ENCODE measurements around the gene STK11. TPM values are rescaled to one million over a fixed set of nuclear protein-coding genes. Genes with fewer than 3 reads are reported as not detected.
A peak's percentile ranks its signal among the peaks of the same experiment; 100 is the strongest.

STK11 gene
- total and polyA plus RNA-seq, 7 experiments from 2014 or later = 13.9 to 91.3 (median 71.5) TPM

DNA sequence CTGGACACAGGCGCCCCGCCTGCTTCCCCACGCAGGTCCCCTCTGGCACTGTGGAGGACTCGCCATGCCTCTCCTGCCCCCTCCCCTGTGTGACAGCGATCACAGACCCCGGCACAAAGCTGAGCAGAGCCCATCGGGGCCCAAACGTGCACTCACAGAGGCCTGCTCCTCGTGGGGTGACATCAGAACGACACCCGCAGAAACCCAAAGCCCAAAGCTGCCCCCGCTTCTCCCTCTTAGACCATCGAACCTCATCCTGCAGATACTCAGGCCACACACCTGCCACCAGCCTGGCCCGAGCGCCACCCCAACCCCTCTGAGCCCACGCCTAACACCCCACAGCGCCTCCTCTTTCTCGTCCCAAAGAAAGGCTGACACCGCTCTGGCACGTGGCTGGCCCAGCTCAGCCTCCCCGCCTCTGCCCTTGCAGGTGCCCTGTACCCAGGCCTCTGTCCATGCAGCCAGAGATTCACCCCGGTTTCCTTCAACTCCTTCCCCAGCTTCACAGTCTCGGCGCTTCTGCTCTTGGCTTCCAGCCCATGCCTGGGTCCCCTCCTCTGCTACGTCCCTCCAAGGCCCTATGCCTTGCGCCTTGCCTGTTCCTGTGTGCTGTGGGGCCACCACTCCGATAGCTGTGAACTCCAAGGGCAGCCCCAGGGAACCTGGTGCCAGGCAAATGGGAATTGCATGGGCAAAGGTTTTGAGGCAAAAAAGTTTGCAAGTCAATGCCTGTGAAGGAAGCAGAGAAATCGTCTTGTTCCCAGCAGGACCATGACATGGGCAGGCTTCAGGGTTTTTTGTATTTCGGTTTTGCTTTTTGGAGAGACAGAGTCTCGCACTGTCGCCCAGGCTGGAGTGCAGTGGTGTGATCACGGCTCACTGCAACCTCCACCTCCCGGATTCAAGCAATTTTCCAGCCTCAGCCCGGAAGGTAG is 33.1 kb downstream of the STK11 start:
- H3K27ac ChIP-seq (ENCODE audit: low read depth, low read length) = peak overlapping the region; percentile 73
- H3K36me3 ChIP-seq (ENCODE audit: control insufficient read depth in 2 of 3, insufficient read depth in 3 of 3, low read length in 3 of 3) = no peaks in the 10 kb centered on the region
- peaks cover 0 to 3% (median 0%) of the 10 kb centered on the region in 11 donors for H3K9me3 Mint-ChIP-seq
- peaks cover 0 to 2% (median 0%) of the 10 kb centered on the region in 5 donors for H3K36me3 Mint-ChIP-seq
- peak overlapping the region; percentile 69 to 93 (median 83) for H3K4me3 Mint-ChIP-seq
- ChIA-PET POLR2A (interaction anchor here (0.6 to 2.7 kb wide), 7 partner anchors 27 to 174 kb away, joined by 3 to 17 read pairs (median 3); partner anchors contain the start of genes CIRBP and FAM174C), CTCF (interaction anchor here (0.6 to 1.6 kb wide), 2 partner anchors 125 to 572 kb away, joined by 3 to 5 read pairs; no protein-coding TSS in a partner anchor)
- H3K27me3 ChIP-seq (ENCODE audit: control insufficient read depth in 2 of 2, insufficient read depth in 2 of 2, low read length in 2 of 2) = no peaks in the 10 kb centered on the region
- intact Hi-C loops (cut with micrococcal nuclease) = no loop called here
- H3K4me3 ChIP-seq (ENCODE audit: low read length) = no peak overlapping the region
- H3K9me3 ChIP-seq (ENCODE audit: control insufficient read depth in 2 of 3, low read length in 3 of 3) = no peaks in the 10 kb centered on the region
- H3K4me1 ChIP-seq (ENCODE audit: control insufficient read depth in 2 of 2, insufficient read depth in 2 of 2, low read length in 2 of 2) = peaks cover 16 to 21% of the 10 kb centered on the region in 2 donors
- peaks cover 13 to 42% (median 23%) of the 10 kb centered on the region in 7 donors for H3K4me1 Mint-ChIP-seq
- peaks cover 4 to 22% (median 9%) of the 10 kb centered on the region in 5 donors for H3K27me3 Mint-ChIP-seq
- ATAC-seq (no peak), DNase-seq (peak in 1 of 9 donors; percentile 22)
- H3K27ac Mint-ChIP-seq = peak overlapping the region; percentile 4 to 93 (median 86)

DNA sequence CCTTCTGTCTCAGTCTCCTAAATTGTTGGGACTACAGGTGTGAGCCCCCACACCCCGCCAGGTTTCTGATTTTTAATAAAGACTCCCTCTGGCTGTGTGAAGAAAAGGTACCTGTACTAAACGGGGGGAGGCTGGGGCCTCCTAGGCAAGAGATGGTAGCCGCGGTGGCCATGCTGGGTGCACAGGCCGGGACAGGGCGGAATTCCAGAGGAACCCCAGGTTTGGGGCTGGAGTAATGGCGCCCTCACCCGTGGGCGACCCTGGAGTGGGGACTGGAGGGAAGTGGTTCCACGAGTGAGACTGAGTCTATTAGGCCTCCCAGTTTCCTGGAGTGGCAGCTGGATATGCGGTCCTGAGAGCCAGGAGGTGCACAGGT is 33.8 kb downstream of the STK11 start:
- Mint-ChIP-seq H3K36me3 (peaks cover 0 to 2% (median 0%) of the 10 kb centered on the region in 5 donors), H3K27me3 (peaks cover 4 to 22% (median 9%) of the 10 kb centered on the region in 5 donors), H3K4me3 (peak overlapping the region; percentile 25 to 93 (median 78)), H3K4me1 (peaks cover 14 to 43% (median 23%) of the 10 kb centered on the region in 7 donors), H3K27ac (peak overlapping the region in 8 of 9 donors; percentile 29 to 93 (median 86)), H3K9me3 (peaks cover 0 to 3% (median 0%) of the 10 kb centered on the region in 11 donors)
- DNase-seq (no peak), ATAC-seq (no peak)
- POLR2A ChIA-PET = interaction anchor here (0.6 to 2.7 kb wide), 3 partner anchors 29 to 106 kb away, joined by 3 to 17 read pairs (median 11); partner anchors contain the start of genes CIRBP and FAM174C
- intact Hi-C loops (cut with micrococcal nuclease) = no loop called here
- Histone ChIP-seq H3K4me1 (ENCODE audit: control insufficient read depth in 2 of 2, insufficient read depth in 2 of 2, low read length in 2 of 2) (peaks cover 20 to 24% of the 10 kb centered on the region in 2 donors), H3K27ac (ENCODE audit: low read depth, low read length) (peak overlapping the region; percentile 73), H3K27me3 (ENCODE audit: control insufficient read depth in 2 of 2, insufficient read depth in 2 of 2, low read length in 2 of 2) (no peaks in the 10 kb centered on the region), H3K36me3 (ENCODE audit: control insufficient read depth in 2 of 3, insufficient read depth in 3 of 3, low read length in 3 of 3) (no peaks in the 10 kb centered on the region), H3K9me3 (ENCODE audit: control insufficient read depth in 2 of 3, low read length in 3 of 3) (no peaks in the 10 kb centered on the region), H3K4me3 (ENCODE audit: low read length) (no peak overlapping the region)
- CTCF ChIA-PET = interaction anchor here (1.6 kb wide), 1 partner anchor 126 kb away, joined by 5 read pairs; no protein-coding TSS in a partner anchor

DNA sequence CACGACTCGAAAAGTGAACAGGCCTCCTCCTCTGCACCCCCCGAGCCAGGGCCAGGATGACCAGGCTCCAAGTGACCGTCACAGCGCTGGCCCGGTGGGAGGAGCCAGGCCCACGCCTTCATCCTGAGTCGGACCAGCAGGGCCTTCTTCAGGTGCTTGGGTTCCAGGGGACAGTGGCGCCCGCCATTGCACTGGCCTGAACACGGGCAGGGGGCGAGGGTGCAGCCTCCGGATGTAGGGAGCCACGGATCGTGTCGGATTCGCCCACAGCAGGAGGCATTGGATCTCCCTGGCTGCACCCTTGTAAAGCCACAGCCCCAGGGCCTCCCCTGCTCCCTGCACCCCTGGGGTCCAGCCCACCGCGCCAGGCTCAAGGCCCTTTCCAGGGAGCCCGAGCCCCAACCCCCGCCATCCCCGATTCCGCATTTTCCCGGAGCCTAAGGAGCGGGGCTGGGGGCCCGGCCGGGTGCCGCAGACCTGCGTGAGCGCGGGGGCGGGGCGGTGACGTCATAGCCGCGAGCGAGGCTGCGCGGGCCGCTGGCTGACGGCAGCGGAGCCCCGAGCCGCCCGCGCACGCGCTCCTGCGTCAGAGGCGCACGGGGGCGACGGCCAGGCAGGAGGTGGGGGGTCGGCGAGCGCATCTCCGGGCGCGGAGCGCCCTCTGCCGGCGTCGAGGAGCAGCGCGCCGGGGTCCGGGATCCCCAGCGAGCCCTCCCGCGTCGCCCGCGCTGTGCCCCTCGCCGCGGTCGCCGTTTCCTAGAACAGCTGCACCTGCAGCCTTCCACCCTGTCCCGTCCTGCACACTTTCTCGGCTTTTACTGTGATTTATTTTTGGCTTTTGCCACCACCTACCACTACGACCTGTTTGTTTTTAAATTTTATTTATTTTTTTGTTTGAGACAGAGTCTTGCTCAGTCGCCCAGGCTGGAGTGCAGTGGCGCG is 34.5 kb downstream of the STK11 start:
- CTCF ChIA-PET = interaction anchor here (1.0 to 1.6 kb wide), 3 partner anchors 26 to 126 kb away, joined by 3 to 5 read pairs (median 4); partner anchors contain the start of gene CIRBP
- H3K27ac ChIP-seq (ENCODE audit: low read depth, low read length) = peak overlapping the region; percentile 73

DNA sequence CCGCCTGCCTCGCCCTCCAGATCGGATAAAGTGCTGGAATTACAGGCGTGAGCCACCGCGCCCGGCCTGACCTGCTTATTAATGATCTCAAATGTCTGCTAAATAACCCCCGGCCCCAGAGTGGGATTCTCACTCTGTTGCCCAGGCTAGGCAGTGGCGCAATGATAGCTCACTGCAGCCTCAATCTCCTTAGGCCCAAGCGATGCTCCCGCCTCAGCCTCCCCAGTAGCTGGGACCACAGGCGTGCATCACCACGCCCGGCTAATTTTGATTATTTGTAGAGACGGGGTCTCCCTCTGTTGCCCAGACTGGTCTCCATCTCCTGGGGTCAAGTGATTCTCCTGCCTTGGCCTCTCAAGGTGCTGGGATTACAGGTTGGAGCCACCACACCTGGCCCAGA is 35.3 kb downstream of the STK11 start:
- DNase-seq (no peak), ATAC-seq (no peak)
- Mint-ChIP-seq H3K36me3 (peaks cover 0 to 2% (median 0%) of the 10 kb centered on the region in 5 donors), H3K4me1 (peaks cover 16 to 47% (median 25%) of the 10 kb centered on the region in 7 donors), H3K4me3 (peak overlapping the region; percentile 86 to 96 (median 90)), H3K9me3 (peaks cover 0 to 3% (median 0%) of the 10 kb centered on the region in 11 donors), H3K27ac (peak overlapping the region; percentile 41 to 96 (median 92)), H3K27me3 (peaks cover 4 to 22% (median 9%) of the 10 kb centered on the region in 5 donors)
- Histone ChIP-seq H3K4me3 (ENCODE audit: low read length) (peak overlapping the region; percentile 57), H3K4me1 (ENCODE audit: control insufficient read depth in 2 of 2, insufficient read depth in 2 of 2, low read length in 2 of 2) (peaks cover 29 to 33% of the 10 kb centered on the region in 2 donors), H3K27me3 (ENCODE audit: control insufficient read depth in 2 of 2, insufficient read depth in 2 of 2, low read length in 2 of 2) (no peaks in the 10 kb centered on the region), H3K36me3 (ENCODE audit: control insufficient read depth in 2 of 3, insufficient read depth in 3 of 3, low read length in 3 of 3) (no peaks in the 10 kb centered on the region), H3K27ac (ENCODE audit: low read depth, low read length) (peak overlapping the region; percentile 82), H3K9me3 (ENCODE audit: control insufficient read depth in 2 of 3, low read length in 3 of 3) (no peaks in the 10 kb centered on the region)
- POLR2A ChIA-PET = interaction anchor here (0.6 to 7.7 kb wide), 6 partner anchors 22 to 377 kb away, joined by 3 to 366 read pairs (median 3); partner anchors contain the start of genes CIRBP and FAM174C
- intact Hi-C loops (cut with micrococcal nuclease) = loop anchor here (1.0 to 10.0 kb wide), 16 partner anchors 28 to 576 kb away; partner anchors contain the start of genes RNU6-2 (in 2 of the 2), STK11 (in 2 of the 2), TMEM259 (in 2 of the 2) and ARHGAP45 (in 1 of the 2)
- CTCF ChIA-PET = interaction anchor here (1.0 to 1.3 kb wide), 2 partner anchors 25 to 28 kb away, joined by 3 to 4 read pairs; partner anchors contain the start of gene CIRBP

More for the DNA sequence above, 34.5 kb downstream of the STK11 start:
- Histone ChIP-seq H3K36me3 (ENCODE audit: control insufficient read depth in 2 of 3, insufficient read depth in 3 of 3, low read length in 3 of 3) (no peaks in the 10 kb centered on the region), H3K9me3 (ENCODE audit: control insufficient read depth in 2 of 3, low read length in 3 of 3) (no peaks in the 10 kb centered on the region), H3K4me3 (ENCODE audit: low read length) (peak overlapping the region; percentile 57), H3K27me3 (ENCODE audit: control insufficient read depth in 2 of 2, insufficient read depth in 2 of 2, low read length in 2 of 2) (no peaks in the 10 kb centered on the region), H3K4me1 (ENCODE audit: control insufficient read depth in 2 of 2, insufficient read depth in 2 of 2, low read length in 2 of 2) (peaks cover 27 to 31% of the 10 kb centered on the region in 2 donors)
- intact Hi-C loops (cut with micrococcal nuclease) = loop anchor here (1.0 to 10.0 kb wide), 11 partner anchors 35 to 575 kb away; partner anchors contain the start of genes ARHGAP45 (in 1 of the 2), DAZAP1 (in 1 of the 2), GAMT (in 1 of the 2) and PTBP1 (in 1 of the 2)
- Mint-ChIP-seq H3K4me1 (peaks cover 16 to 47% (median 25%) of the 10 kb centered on the region in 7 donors), H3K27me3 (peaks cover 4 to 22% (median 9%) of the 10 kb centered on the region in 5 donors), H3K27ac (peak overlapping the region in 6 of 9 donors; percentile 70 to 93 (median 88)), H3K9me3 (peaks cover 0 to 3% (median 0%) of the 10 kb centered on the region in 11 donors), H3K4me3 (peak overlapping the region; percentile 21 to 96 (median 76)), H3K36me3 (peaks cover 0 to 2% (median 0%) of the 10 kb centered on the region in 5 donors)
- ATAC-seq (peak; percentile 81), DNase-seq (peak; percentile 92 to 98 (median 94))
- POLR2A ChIA-PET = interaction anchor here (0.6 to 7.7 kb wide), 6 partner anchors 22 to 152 kb away, joined by 3 to 366 read pairs (median 7); partner anchors contain the start of genes CIRBP and FAM174C

DNA sequence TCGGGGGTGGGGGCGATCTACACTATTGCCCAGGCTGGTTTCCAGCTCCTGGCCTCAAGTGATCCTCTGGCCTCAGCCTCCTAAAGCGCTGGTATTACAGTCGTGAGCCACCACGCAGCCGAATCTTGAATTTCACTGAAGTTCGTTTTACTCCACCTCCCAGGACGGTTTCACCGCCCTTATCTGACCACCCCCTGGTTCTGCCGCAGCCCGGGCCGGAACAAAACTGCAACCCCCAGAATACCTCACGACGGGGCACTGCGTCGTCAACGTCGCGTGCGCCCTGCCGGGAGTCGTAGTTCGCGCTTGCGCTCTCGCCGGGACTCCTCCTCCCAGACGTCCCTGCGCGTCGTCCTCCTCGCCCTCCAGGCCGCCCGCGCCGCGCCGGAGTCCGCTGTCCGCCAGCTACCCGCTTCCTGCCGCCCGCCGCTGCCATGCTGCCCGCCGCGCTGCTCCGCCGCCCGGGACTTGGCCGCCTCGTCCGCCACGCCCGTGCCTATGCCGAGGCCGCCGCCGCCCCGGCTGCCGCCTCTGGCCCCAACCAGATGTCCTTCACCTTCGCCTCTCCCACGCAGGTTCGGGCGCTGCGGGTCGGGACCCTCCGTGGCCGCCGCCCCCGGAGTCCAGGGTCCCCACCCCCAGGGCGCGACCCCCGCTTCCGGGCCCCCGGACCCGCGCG is 36.0 kb downstream of the STK11 start, which contains the start of gene ATP5F1D:
Gene ATP5F1D (plus strand): TSS at position 335 of the 679 bp plus-strand sequence. CDS start 100 bp downstream, at position 435.
- H3K27me3 Mint-ChIP-seq = peaks cover 4 to 18% (median 9%) of the 10 kb centered on the region in 5 donors
- H3K36me3 Mint-ChIP-seq = peaks cover 0 to 2% (median 0%) of the 10 kb centered on the region in 5 donors
- ATAC-seq (peak; percentile 74), DNase-seq (peak; percentile 76 to 91 (median 85))
- ChIA-PET POLR2A (interaction anchor here (0.6 to 7.7 kb wide), 5 partner anchors 21 to 378 kb away, joined by 3 to 366 read pairs (median 3); partner anchors contain the start of genes CIRBP and FAM174C), CTCF (interaction anchor here (1.3 kb wide), 1 partner anchor 25 kb away, joined by 3 read pairs; no protein-coding TSS in a partner anchor)
- H3K9me3 Mint-ChIP-seq = peaks cover 0 to 3% (median 0%) of the 10 kb centered on the region in 11 donors
- intact Hi-C loops (cut with micrococcal nuclease) = loop anchor here (1.0 to 10.0 kb wide), 14 partner anchors 28 to 577 kb away; partner anchors contain the start of genes RNU6-2 (in 2 of the 2), TMEM259 (in 2 of the 2), ARHGAP45 (in 1 of the 2) and CIRBP (in 1 of the 2)
- H3K4me3 Mint-ChIP-seq = peak within 1 kb of the TSS; percentile 86 to 96 (median 90)
- H3K27me3 ChIP-seq (ENCODE audit: control insufficient read depth in 2 of 2, insufficient read depth in 2 of 2, low read length in 2 of 2) = no peaks in the 10 kb centered on the region
- H3K9me3 ChIP-seq (ENCODE audit: control insufficient read depth in 2 of 3, low read length in 3 of 3) = no peaks in the 10 kb centered on the region
- peak within 1 kb of the TSS; percentile 57 for H3K4me3 ChIP-seq (ENCODE audit: low read length)
- peak within 1 kb of the TSS; percentile 81 to 96 (median 93) for H3K27ac Mint-ChIP-seq
- H3K4me1 Mint-ChIP-seq = peaks cover 16 to 47% (median 25%) of the 10 kb centered on the region in 7 donors
- H3K27ac ChIP-seq (ENCODE audit: low read depth, low read length) = peak within 1 kb of the TSS; percentile 82
- peaks cover 29 to 33% of the 10 kb centered on the region in 2 donors for H3K4me1 ChIP-seq (ENCODE audit: control insufficient read depth in 2 of 2, insufficient read depth in 2 of 2, low read length in 2 of 2)
- no peaks in the 10 kb centered on the region for H3K36me3 ChIP-seq (ENCODE audit: control insufficient read depth in 2 of 3, insufficient read depth in 3 of 3, low read length in 3 of 3)

Measured in naive thymus-derived CD4-positive, alpha-beta T cell (primary cell).